HL-60 (cell line): Measurements from ENCODE around the gene BEND5.

Experiments
- POLR2AphosphoS5 ChIP-seq: IDR thresholded peaks from 2 replicates; pipeline ENCODE4 v1.6.1; 2012; ENCODE audit warnings: low read depth
- TF ChIP-seq, protein P1 (sequence below): IDR thresholded peaks from one replicate; pipeline ENCODE4 v1.5.1; 2011; ENCODE audit warnings: low read length, control low read depth, inconsistent platforms; ENCODE audit not compliant: insufficient read depth
- TF ChIP-seq, protein P2 (sequence below): IDR thresholded peaks from 2 replicates; pipeline ENCODE4 v1.6.1; 2012; ENCODE audit warnings: low read depth; ENCODE audit not compliant: insufficient replicate concordance

DNA sequence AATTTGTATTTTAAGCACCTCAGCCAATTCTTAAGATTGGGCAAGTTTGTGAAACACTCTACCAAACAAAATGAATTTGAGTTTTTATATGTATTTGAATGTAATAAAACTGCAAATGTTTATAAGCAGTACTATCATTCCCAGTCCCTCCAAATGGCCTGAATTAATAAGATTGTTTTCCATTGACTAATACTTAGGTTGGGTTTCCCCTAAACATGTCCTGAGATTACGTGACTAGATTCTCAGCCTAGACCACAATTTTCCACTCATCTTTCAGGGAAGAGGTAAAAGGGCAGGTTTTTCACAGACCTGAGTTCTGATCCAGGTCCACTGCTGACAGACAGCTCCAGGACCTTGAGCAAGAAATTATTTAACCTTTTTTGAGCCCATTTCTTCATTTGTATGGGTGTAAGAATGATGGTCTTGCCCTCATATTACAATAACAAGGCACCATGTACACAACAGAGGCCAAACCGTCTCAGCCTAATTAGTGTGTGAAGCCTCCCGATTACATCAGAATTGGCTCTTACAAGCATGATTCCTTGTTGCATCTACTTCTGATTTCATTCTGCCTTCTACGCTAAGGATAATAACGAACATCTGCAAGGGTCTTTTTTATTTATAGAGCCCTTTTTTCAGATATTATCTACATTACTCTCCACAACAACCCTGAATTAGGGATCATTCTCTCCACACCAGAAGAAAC is 51.2 kb downstream of the BEND5 start:
- TF ChIP-seq, protein P1, sequence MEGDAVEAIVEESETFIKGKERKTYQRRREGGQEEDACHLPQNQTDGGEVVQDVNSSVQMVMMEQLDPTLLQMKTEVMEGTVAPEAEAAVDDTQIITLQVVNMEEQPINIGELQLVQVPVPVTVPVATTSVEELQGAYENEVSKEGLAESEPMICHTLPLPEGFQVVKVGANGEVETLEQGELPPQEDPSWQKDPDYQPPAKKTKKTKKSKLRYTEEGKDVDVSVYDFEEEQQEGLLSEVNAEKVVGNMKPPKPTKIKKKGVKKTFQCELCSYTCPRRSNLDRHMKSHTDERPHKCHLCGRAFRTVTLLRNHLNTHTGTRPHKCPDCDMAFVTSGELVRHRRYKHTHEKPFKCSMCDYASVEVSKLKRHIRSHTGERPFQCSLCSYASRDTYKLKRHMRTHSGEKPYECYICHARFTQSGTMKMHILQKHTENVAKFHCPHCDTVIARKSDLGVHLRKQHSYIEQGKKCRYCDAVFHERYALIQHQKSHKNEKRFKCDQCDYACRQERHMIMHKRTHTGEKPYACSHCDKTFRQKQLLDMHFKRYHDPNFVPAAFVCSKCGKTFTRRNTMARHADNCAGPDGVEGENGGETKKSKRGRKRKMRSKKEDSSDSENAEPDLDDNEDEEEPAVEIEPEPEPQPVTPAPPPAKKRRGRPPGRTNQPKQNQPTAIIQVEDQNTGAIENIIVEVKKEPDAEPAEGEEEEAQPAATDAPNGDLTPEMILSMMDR: no peak
- TF ChIP-seq, protein P2, sequence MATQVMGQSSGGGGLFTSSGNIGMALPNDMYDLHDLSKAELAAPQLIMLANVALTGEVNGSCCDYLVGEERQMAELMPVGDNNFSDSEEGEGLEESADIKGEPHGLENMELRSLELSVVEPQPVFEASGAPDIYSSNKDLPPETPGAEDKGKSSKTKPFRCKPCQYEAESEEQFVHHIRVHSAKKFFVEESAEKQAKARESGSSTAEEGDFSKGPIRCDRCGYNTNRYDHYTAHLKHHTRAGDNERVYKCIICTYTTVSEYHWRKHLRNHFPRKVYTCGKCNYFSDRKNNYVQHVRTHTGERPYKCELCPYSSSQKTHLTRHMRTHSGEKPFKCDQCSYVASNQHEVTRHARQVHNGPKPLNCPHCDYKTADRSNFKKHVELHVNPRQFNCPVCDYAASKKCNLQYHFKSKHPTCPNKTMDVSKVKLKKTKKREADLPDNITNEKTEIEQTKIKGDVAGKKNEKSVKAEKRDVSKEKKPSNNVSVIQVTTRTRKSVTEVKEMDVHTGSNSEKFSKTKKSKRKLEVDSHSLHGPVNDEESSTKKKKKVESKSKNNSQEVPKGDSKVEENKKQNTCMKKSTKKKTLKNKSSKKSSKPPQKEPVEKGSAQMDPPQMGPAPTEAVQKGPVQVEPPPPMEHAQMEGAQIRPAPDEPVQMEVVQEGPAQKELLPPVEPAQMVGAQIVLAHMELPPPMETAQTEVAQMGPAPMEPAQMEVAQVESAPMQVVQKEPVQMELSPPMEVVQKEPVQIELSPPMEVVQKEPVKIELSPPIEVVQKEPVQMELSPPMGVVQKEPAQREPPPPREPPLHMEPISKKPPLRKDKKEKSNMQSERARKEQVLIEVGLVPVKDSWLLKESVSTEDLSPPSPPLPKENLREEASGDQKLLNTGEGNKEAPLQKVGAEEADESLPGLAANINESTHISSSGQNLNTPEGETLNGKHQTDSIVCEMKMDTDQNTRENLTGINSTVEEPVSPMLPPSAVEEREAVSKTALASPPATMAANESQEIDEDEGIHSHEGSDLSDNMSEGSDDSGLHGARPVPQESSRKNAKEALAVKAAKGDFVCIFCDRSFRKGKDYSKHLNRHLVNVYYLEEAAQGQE: no peak
- no peak for TF ChIP-seq POLR2AphosphoS5
